NCI-H1092 treated with DMSO at 0.1 percent for 48 hours (cell line): ENCODE results near the gene CPEB1.
"Not testable (repeated sequence)": the region's sequence is repeated elsewhere in the genome, so short reads cannot be mapped to it uniquely, and the experiment has no call there.

Experiments used
- DNase-seq: peaks from one replicate; lab custom pipeline; 2025; lab: John Stamatoyannopoulos, UW

Gene CPEB1

GRCh38 chr15:82649226-82649999 is 2.2 kb upstream of the CPEB1 start:
- no peak for DNase-seq

GRCh38 chr15:82648257-82649103 is 1.3 kb upstream of the CPEB1 start:
- no peak for DNase-seq

GRCh38 chr15:82647835-82648256 is 683 bp upstream of the CPEB1 start:
- DNase-seq, result no peak

- peak; percentile 74 for DNase-seq
Observed at GRCh38 chr15:82646250-82647044, 716 bp downstream of the CPEB1 start.

- DNase-seq, result not testable (repeated sequence)
Observed at GRCh38 chr15:82644967-82645852, 2.0 kb downstream of the CPEB1 start.

- DNase-seq, result no peak
Observed at GRCh38 chr15:82643992-82644391, 3.2 kb downstream of the CPEB1 start.

- DNase-seq, result no peak
Observed at GRCh38 chr15:82642656-82643055, 4.5 kb downstream of the CPEB1 start.

GRCh38 chr15:82641129-82641798 is 5.9 kb downstream of the CPEB1 start:
- DNase-seq, result peak; percentile 1

GRCh38 chr15:82640672-82641071 is 6.5 kb downstream of the CPEB1 start:
- no peak for DNase-seq

GRCh38 chr15:82635798-82636197 is 11.4 kb downstream of the CPEB1 start:
- no peak for DNase-seq

- no peak for DNase-seq
Observed at GRCh38 chr15:82630033-82630432, 17.1 kb downstream of the CPEB1 start.

- no peak for DNase-seq
Observed at GRCh38 chr15:82625136-82625535, 22.0 kb downstream of the CPEB1 start.

GRCh38 chr15:82624438-82624837 is 22.7 kb downstream of the CPEB1 start:
- no peak for DNase-seq

- no peak for DNase-seq
Observed at GRCh38 chr15:82624008-82624407, 23.2 kb downstream of the CPEB1 start.

- DNase-seq, result no peak
Observed at GRCh38 chr15:82621970-82622369, 25.2 kb downstream of the CPEB1 start.

- no peak for DNase-seq
Observed at GRCh38 chr15:82613747-82614146, 33.4 kb downstream of the CPEB1 start.

GRCh38 chr15:82611348-82611747 is 35.8 kb downstream of the CPEB1 start:
- no peak for DNase-seq

GRCh38 chr15:82602195-82602594 is 45.0 kb downstream of the CPEB1 start:
- DNase-seq, result no peak

- DNase-seq, result no peak
Observed at GRCh38 chr15:82599862-82600261, 47.3 kb downstream of the CPEB1 start.

GRCh38 chr15:82597815-82598214 is 49.3 kb downstream of the CPEB1 start:
- DNase-seq, result no peak

GRCh38 chr15:82595766-82596165 is 51.4 kb downstream of the CPEB1 start:
- no peak for DNase-seq
